Neural progenitor cell (in vitro differentiated cells): ENCODE measurements around the gene PLA2R1.

Experiments
- CTCF ChIP-seq: fragments of 200-600 bp; sonication (generic); IDR thresholded peaks from 2 replicates; pipeline ENCODE4 v1.5.1; 2017; ENCODE audit warnings: antibody characterized with exemption, mild to moderate bottlenecking
- EZH2 ChIP-seq: fragments of 200-600 bp; sonication (generic); IDR thresholded peaks from 2 replicates; pipeline ENCODE4 v1.6.1; 2017; ENCODE audit warnings: antibody characterized with exemption, mild to moderate bottlenecking, moderate library complexity

- no peak for TF ChIP-seq CTCF
- TF ChIP-seq EZH2 = no peak
Measured at GRCh38 chr2:160110674-160111239, 48.3 kb upstream of the PLA2R1 start.
